Spleen (tissue), 11 donors: ENCODE measurements around the gene CCDC6. TPM values are rescaled to one million over a fixed set of nuclear protein-coding genes. Genes with fewer than 3 reads are reported as not detected.

Experiments
- DNase-seq: peaks from one replicate; pipeline ENCODE4 v3.0.0-alpha.2; 2020
- H3K27ac ChIP-seq, 8 donors: fragments of 200-600 bp; sonication (generic) in 7 of 8; 1 replicate in 4 of 8; 2 replicates in 4 of 8; pipeline versions ENCODE4 v1.5.0 to v1.8.0; 2016 to 2021; ENCODE audit warnings: inconsistent platforms in 4 of 8, mild to moderate bottlenecking in 4 of 8, moderate library complexity in 1 of 8
- H3K27me3 ChIP-seq, 7 donors: fragments of 200-600 bp; sonication (generic) in 6 of 7; replicated peaks in 1 of 7; 1 replicate in 4 of 7; 2 replicates in 3 of 7; pipeline versions ENCODE4 v1.5.0 to v1.8.0; 2016 to 2021; ENCODE audit warnings: inconsistent platforms in 3 of 7, mild to moderate bottlenecking in 1 of 7
- H3K36me3 ChIP-seq, 6 donors: fragments of 200-600 bp; sonication (generic) in 5 of 6; 1 replicate in 4 of 6; 2 replicates in 2 of 6; pipeline versions ENCODE4 v1.5.0 to v1.8.0; 2016 to 2021; ENCODE audit warnings: inconsistent platforms in 2 of 6
- H3K4me1 ChIP-seq, 6 donors: fragments of 200-600 bp; sonication (generic) in 5 of 6; 1 replicate in 3 of 6; 2 replicates in 3 of 6; pipeline versions ENCODE4 v1.5.0 to v1.8.0; 2016 to 2021; ENCODE audit warnings: inconsistent platforms in 3 of 6
- H3K4me3 ChIP-seq, 8 donors: fragments of 200-600 bp; sonication (generic) in 7 of 8; 1 replicate in 4 of 8; 2 replicates in 4 of 8; pipeline versions ENCODE4 v1.5.0 to v1.8.0; 2016 to 2021; ENCODE audit warnings: inconsistent platforms in 4 of 8, mild to moderate bottlenecking in 4 of 8, moderate library complexity in 2 of 8
- H3K9me3 ChIP-seq, 8 donors: fragments of 200-600 bp; sonication (generic) in 7 of 8; 1 replicate in 4 of 8; 2 replicates in 4 of 8; pipeline versions ENCODE4 v1.5.0 to v1.8.0; 2016 to 2021; ENCODE audit warnings: inconsistent platforms in 4 of 8
- CTCF ChIP-seq, 11 experiments: fragments of 200-600 bp in 7 of 11; fragments of 450-650 bp in 4 of 11; sonication (generic) in 4 of 11; IDR thresholded peaks in 8 of 11; conservative IDR thresholded peaks in 3 of 11; 1 replicate in 7 of 11; 2 replicates in 4 of 11; pipeline versions ENCODE4 v1.4.0 to v1.8.0; 2016 to 2021; ENCODE audit warnings: antibody characterized with exemption in 11 of 11, inconsistent platforms in 4 of 11, mild to moderate bottlenecking in 1 of 11
- POLR2A ChIP-seq, 3 donors: fragments of 450-650 bp; IDR thresholded peaks; one replicate each; pipeline ENCODE4 v1.5.1; 2017; ENCODE audit warnings: antibody characterized with exemption in 3 of 3, mild to moderate bottlenecking in 1 of 3
- POLR2AphosphoS5 ChIP-seq, 3 donors: sonication (generic); formaldehyde crosslinking; IDR thresholded peaks; one replicate each; pipeline ENCODE4 v1.5.1; 2017; ENCODE audit warnings: antibody characterized with exemption in 3 of 3
- whole genome bisulfite sequencing, 5 donors: extraction: QIAGEN DNeasy Blood & Tissue Kit in 3 of 5; methylation state at CpG; one replicate each; pipeline versions ENCODE4 v1.1.5 to v1.1.7; 2013 to 2018; 5-methylcytosine and 5-hydroxymethylcytosine counted together
- intact Hi-C: fragments of 100-400 bp; cut with DNase I; formaldehyde crosslinking; loops from one replicate; pipeline ENCODE4 v1.15.0; 2023; ENCODE audit warnings: low total_unique reads
- polyA plus RNA-seq, 3 donors: library from polyadenylated mRNA; stranded (reverse); fragments of 200-250 nt; gene quantifications; one replicate each; pipeline ENCODE4 v1.2.1, GENCODE V29; 2013
- total RNA-seq, 7 donors: library from RNA; depleted of rRNA in 3 of 7; stranded (reverse); fragments of >200 nt in 3 of 7; fragmentation: NEBNext Ultra II Directional in 4 of 7; extraction: Animal tissue kit (Norgen Biotek cat#: 25700) in 4 of 7; gene quantifications; one replicate each; pipeline versions ENCODE4 v1.1.0 to v1.2.1, GENCODE V29; 2016 to 2021
- donor health status: healthy with polysubstance abuse.
- donor health status: DM: no; HTN: no; CAD: no; lungs with moderate emphysema.
- donor health status: DM: no; HTN: no; CAD: no.
- donor health status: Bipolar disorder and iron deficiency.
- donor health status: healthy.
- donor health status: DM: no; HTN: no; CAD: no.
- donor health status: DM: yes; HTN: yes; CAD: no.

CCDC6 gene
- total and polyA plus RNA-seq, 10 donors: 8.7 to 55.1 (median 37.6) TPM

- Histone ChIP-seq H3K27ac (no peak overlapping the region), H3K9me3 (no peaks in the 10 kb centered on the region), H3K27me3 (no peaks in the 10 kb centered on the region), H3K4me3 (no peak overlapping the region), H3K36me3 (peaks cover 0 to 14% (median 0%) of the 10 kb centered on the region in 6 donors), H3K4me1 (peaks cover 6 to 68% (median 39%) of the 10 kb centered on the region in 6 donors)
- TF ChIP-seq CTCF (IDR thresholded peaks at IDR 0.05 in 8 of 11, conservative IDR thresholded peaks at IDR 0.05 in 3 of 11) (no peak), POLR2A (IDR thresholded peaks at IDR 0.05) (no peak), POLR2AphosphoS5 (IDR thresholded peaks at IDR 0.05) (no peak)
- DNase-seq: no peak
- intact Hi-C loops: no loop called here
- WGBS, 5 donors: 74 to 87% (median 82%) methylated on average over 3 of the region's 3 CpGs
These were observed 49.3 kb downstream of the CCDC6 start for GRCh38 chr10:59857049-59857448.

DNA sequence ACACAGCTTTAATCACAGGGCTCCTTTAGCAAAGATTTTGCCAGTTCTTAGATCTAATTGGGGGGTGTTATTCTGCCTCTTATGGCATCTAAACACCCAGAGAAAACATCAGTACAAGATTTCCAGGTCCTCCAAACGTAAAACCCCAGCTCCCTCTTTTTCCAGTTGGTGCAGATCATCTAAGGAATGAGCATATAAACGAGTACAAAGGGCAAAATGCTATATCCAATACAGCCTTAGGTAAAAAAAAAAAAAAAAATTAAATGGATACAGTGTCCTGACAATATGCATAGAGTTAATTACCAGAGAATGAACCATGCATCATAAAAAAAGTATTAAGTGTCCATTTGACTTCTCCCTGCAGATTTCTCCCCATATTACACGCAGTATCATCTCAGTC, 50.3 kb downstream of the CCDC6 start:
- H3K36me3 ChIP-seq: peaks cover 0 to 23% (median 3%) of the 10 kb centered on the region in 6 donors
- TF ChIP-seq POLR2AphosphoS5 (IDR thresholded peaks at IDR 0.05): no peak
- no peak for TF ChIP-seq POLR2A (IDR thresholded peaks at IDR 0.05)
- no peak for TF ChIP-seq CTCF (IDR thresholded peaks at IDR 0.05 in 8 of 11, conservative IDR thresholded peaks at IDR 0.05 in 3 of 11)

GRCh38 chr10:59854571-59854970, 51.8 kb downstream of the CCDC6 start:
- intact Hi-C loops: no loop called here
- DNase-seq: no peak
- H3K27ac ChIP-seq: no peak overlapping the region
- H3K4me3 ChIP-seq: no peak overlapping the region
- TF ChIP-seq POLR2AphosphoS5 (IDR thresholded peaks at IDR 0.05): no peak
- TF ChIP-seq CTCF (IDR thresholded peaks at IDR 0.05 in 8 of 11, conservative IDR thresholded peaks at IDR 0.05 in 3 of 11): no peak
- TF ChIP-seq POLR2A (IDR thresholded peaks at IDR 0.05): no peak
- H3K4me1 ChIP-seq: peaks cover 6 to 78% (median 39%) of the 10 kb centered on the region in 6 donors
- no peaks in the 10 kb centered on the region for H3K9me3 ChIP-seq
- no peaks in the 10 kb centered on the region for H3K27me3 ChIP-seq
- WGBS, 5 donors: 81 to 94% (median 90%) methylated on average over 4 of the region's 4 CpGs
- peaks cover 0 to 29% (median 7%) of the 10 kb centered on the region in 6 donors for H3K36me3 ChIP-seq

More for the DNA sequence above, 50.3 kb downstream of the CCDC6 start:
- Histone ChIP-seq H3K27ac (no peak overlapping the region), H3K27me3 (no peaks in the 10 kb centered on the region), H3K9me3 (no peaks in the 10 kb centered on the region), H3K4me3 (no peak overlapping the region), H3K4me1 (peaks cover 6 to 77% (median 39%) of the 10 kb centered on the region in 6 donors)
- intact Hi-C loops: no loop called here
- 79 to 89% (median 86%) methylated on average over 3 of the region's 3 CpGs for WGBS, 5 donors
- DNase-seq: no peak

GRCh38 chr10:59852670-59853069, 53.7 kb downstream of the CCDC6 start:
- Histone ChIP-seq H3K9me3 (no peaks in the 10 kb centered on the region), H3K36me3 (peaks cover 0 to 48% (median 18%) of the 10 kb centered on the region in 6 donors), H3K27ac (no peak overlapping the region), H3K4me1 (peaks cover 6 to 66% (median 34%) of the 10 kb centered on the region in 6 donors), H3K4me3 (no peak overlapping the region), H3K27me3 (no peaks in the 10 kb centered on the region)
- intact Hi-C loops: no loop called here
- TF ChIP-seq POLR2A (IDR thresholded peaks at IDR 0.05) (no peak), CTCF (IDR thresholded peaks at IDR 0.05 in 8 of 11, conservative IDR thresholded peaks at IDR 0.05 in 3 of 11) (no peak), POLR2AphosphoS5 (IDR thresholded peaks at IDR 0.05) (no peak)
- WGBS, 5 donors: 58 to 87% (median 70%) methylated on average over 1 of the region's 1 CpG
- DNase-seq: no peak
